HFFc6 (cell line): ENCODE data around the gene ALDH18A1. TPM values are rescaled to one million over a fixed set of nuclear protein-coding genes. Genes with fewer than 3 reads are reported as not detected.
A peak's percentile ranks its signal among the peaks of the same experiment; 100 is the strongest.

Experiments
- DNase-seq: peaks from one replicate; pipeline ENCODE4 v3.0.0-alpha.2; 2018
- H3K27ac Mint-ChIP-seq: 2 replicates; pipeline ENCODE4 v1.8.0; 2020; ENCODE audit warnings: mild to moderate bottlenecking, mixed read lengths
- H3K27me3 Mint-ChIP-seq: 2 replicates; pipeline ENCODE4 v1.8.0; 2021; ENCODE audit warnings: mild to moderate bottlenecking, moderate library complexity, mixed read lengths; ENCODE audit not compliant: insufficient read depth
- H3K36me3 Mint-ChIP-seq: 2 replicates; pipeline ENCODE4 v1.8.0; 2021; ENCODE audit warnings: low read depth, mixed read lengths
- H3K4me1 Mint-ChIP-seq: 2 replicates; pipeline ENCODE4 v1.8.0; 2020; ENCODE audit warnings: low read depth, mixed read lengths
- H3K4me3 Mint-ChIP-seq: 2 replicates; pipeline ENCODE4 v1.8.0; 2020; ENCODE audit warnings: mild to moderate bottlenecking, moderate library complexity, mixed read lengths
- H3K9me3 Mint-ChIP-seq: 2 replicates; pipeline ENCODE4 v1.8.0; 2020; ENCODE audit warnings: mild to moderate bottlenecking, mixed read lengths
- total RNA-seq, 6 experiments: library from RNA; stranded (reverse); fragmentation: NEBNext Ultra II Directional; extraction: Animal tissue kit (Norgen Biotek cat#: 25700); gene quantifications; 2 replicates in 1 of 6; 3 replicates in 5 of 6; pipeline ENCODE4 v1.2.3, GENCODE V29; 2021
- TF ChIP-seq, protein P1 (sequence below): fragments of 200-600 bp; sonication (generic); IDR thresholded peaks from 2 replicates; pipeline ENCODE4 v1.5.0; 2021; ENCODE audit warnings: antibody characterized with exemption, mild to moderate bottlenecking

ALDH18A1 gene
- total RNA-seq, 6 experiments from 2014 or later: 121 to 145 (median 133) TPM

- Mint-ChIP-seq H3K4me1 (peaks cover 9% of the 10 kb centered on the region), H3K27ac (no peak overlapping the region), H3K4me3 (no peak overlapping the region), H3K9me3 (peaks cover 7% of the 10 kb centered on the region), H3K36me3 (peaks cover 51% of the 10 kb centered on the region), H3K27me3 (no peaks in the 10 kb centered on the region)
- no peak for DNase-seq
- TF ChIP-seq, protein P1, sequence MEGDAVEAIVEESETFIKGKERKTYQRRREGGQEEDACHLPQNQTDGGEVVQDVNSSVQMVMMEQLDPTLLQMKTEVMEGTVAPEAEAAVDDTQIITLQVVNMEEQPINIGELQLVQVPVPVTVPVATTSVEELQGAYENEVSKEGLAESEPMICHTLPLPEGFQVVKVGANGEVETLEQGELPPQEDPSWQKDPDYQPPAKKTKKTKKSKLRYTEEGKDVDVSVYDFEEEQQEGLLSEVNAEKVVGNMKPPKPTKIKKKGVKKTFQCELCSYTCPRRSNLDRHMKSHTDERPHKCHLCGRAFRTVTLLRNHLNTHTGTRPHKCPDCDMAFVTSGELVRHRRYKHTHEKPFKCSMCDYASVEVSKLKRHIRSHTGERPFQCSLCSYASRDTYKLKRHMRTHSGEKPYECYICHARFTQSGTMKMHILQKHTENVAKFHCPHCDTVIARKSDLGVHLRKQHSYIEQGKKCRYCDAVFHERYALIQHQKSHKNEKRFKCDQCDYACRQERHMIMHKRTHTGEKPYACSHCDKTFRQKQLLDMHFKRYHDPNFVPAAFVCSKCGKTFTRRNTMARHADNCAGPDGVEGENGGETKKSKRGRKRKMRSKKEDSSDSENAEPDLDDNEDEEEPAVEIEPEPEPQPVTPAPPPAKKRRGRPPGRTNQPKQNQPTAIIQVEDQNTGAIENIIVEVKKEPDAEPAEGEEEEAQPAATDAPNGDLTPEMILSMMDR: no peak
Measured at GRCh38 chr10:95648138-95648537, 8.4 kb downstream of the ALDH18A1 start.

- Mint-ChIP-seq H3K27me3 (no peaks in the 10 kb centered on the region), H3K4me1 (peaks cover 6% of the 10 kb centered on the region; the same call in 1 of the 2 replicates), H3K9me3 (peaks cover under 1% of the 10 kb centered on the region; the same call in 1 of the 2 replicates), H3K27ac (no peak overlapping the region; the same call in 1 of the 2 replicates), H3K36me3 (peaks cover 37% of the 10 kb centered on the region), H3K4me3 (no peak overlapping the region)
- TF ChIP-seq, protein P1: no peak
- no peak for DNase-seq
Measured at GRCh38 chr10:95646160-95646559, 10.4 kb downstream of the ALDH18A1 start.

DNA sequence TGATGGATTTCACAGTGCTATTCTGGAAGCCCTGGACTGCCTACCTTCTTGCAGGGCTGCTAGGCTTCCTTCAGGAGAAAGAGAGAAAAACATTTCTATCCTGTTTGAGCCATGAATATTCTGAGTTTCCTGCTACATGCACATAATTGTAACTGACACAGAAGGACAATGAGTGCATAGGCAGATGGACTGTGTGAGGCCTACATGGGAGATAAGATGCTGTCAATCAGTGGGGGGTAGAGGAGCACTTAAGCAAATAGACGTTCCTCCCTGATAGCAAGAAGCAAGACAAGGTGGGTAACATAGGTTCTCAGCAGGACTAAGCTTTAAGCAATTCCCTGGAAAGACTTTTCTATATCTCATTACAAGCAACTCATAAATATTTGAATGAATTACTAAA is 11.6 kb downstream of the ALDH18A1 start:
- Mint-ChIP-seq H3K9me3 (no peaks in the 10 kb centered on the region), H3K27ac (peak overlapping the region; percentile 30; the same call in 1 of the 2 replicates), H3K27me3 (no peaks in the 10 kb centered on the region; the same call in 1 of the 2 replicates), H3K36me3 (peaks cover 31% of the 10 kb centered on the region), H3K4me3 (no peak overlapping the region), H3K4me1 (no peaks in the 10 kb centered on the region)
- TF ChIP-seq, protein P1: no peak
- DNase-seq: no peak

DNA sequence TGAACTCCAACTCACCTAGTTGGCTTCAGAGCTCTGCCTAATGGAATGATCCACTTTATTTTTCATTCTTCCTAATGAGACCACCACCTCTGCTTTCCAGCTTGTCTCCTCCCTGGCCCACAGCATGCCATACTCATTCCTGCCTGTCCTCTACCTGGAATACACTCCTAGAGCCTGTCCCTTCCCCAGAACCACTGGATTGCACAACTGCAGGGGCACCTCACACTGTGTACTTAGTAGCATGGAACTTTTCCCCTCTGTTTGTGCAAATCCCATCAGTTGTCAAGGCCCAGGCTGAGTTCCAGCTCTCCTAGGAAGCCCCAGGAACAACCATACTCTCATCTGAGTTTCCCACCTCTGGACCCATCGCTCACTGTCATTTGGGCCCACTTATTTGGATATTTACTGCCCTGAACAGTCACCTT is 15.6 kb downstream of the ALDH18A1 start:
- Mint-ChIP-seq H3K27me3 (no peaks in the 10 kb centered on the region; the same call in 1 of the 2 replicates), H3K27ac (no peak overlapping the region), H3K36me3 (peaks cover 19% of the 10 kb centered on the region), H3K4me1 (no peaks in the 10 kb centered on the region), H3K9me3 (no peaks in the 10 kb centered on the region), H3K4me3 (no peak overlapping the region)
- TF ChIP-seq, protein P1: no peak
- no peak for DNase-seq

DNA sequence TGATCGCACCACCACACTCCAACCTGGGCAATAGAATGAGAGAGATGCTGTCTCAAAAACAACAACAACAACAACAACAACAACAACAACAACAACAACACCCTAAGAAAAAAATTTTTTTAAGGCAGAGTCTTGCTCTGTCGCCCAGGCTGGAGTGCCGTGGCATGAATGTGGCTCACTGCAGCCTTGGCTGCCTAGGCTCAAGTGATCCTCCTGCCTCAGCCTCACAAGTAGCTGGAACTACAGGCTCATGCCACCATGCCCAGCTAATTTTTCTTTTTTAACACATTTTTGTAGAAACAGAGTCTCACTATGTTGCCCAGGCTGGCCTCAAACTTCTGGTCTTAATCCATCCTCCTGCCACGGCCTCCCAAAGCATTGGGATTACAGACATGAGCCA is 18.6 kb downstream of the ALDH18A1 start:
- H3K36me3 Mint-ChIP-seq: peaks cover 39% of the 10 kb centered on the region
- no peak overlapping the region for H3K27ac Mint-ChIP-seq
- no peak overlapping the region for H3K4me3 Mint-ChIP-seq
- TF ChIP-seq, protein P1: no peak
- H3K9me3 Mint-ChIP-seq: no peaks in the 10 kb centered on the region
- H3K27me3 Mint-ChIP-seq: no peaks in the 10 kb centered on the region; the same call in 1 of the 2 replicates
- H3K4me1 Mint-ChIP-seq: no peaks in the 10 kb centered on the region
- no peak for DNase-seq
